PC-9 (cell line): Measurements from ENCODE around the gene CACNA1G. TPM values are rescaled to one million over a fixed set of nuclear protein-coding genes. Genes with fewer than 3 reads are reported as not detected.
A peak's percentile ranks its signal among the peaks of the same experiment; 100 is the strongest.

Experiments used
- BruUV-seq: library from RNA; stranded (reverse); fragments of 400-500 nt; replicated peaks from 2 replicates; lab custom pipeline; 2021; lab: Mats Ljungman, UMichigan
- CTCF ChIA-PET: fragments of 300-600 bp; sonication (Branson Sonifier 250); formaldehyde crosslinking; loops from one replicate; lab custom pipeline; 2022; ENCODE audit warnings: antibody characterized with exemption; lab: Charles Lee
- POLR2A ChIA-PET: fragments of 300-600 bp; sonication (Branson Sonifier 250); formaldehyde crosslinking; loops from one replicate; lab custom pipeline; 2022; ENCODE audit warnings: antibody characterized with exemption; ENCODE audit not compliant: unreplicated experiment; lab: Charles Lee
- DNase-seq, 2 experiments: peaks; one replicate each; pipeline versions ENCODE4 v3.0.0 to v3.0.0-alpha.2; 2015 to 2022; ENCODE audit warnings: mixed read lengths in 1 of 2
- H2AFZ ChIP-seq: fragments of 200-600 bp; sonication (generic); 2 replicates; pipeline ENCODE4 v1.8.1; 2017; ENCODE audit warnings: antibody characterized with exemption
- H3F3A ChIP-seq: fragments of 200-600 bp; sonication (generic); 2 replicates; pipeline ENCODE4 v1.8.1; 2017; ENCODE audit warnings: antibody characterized with exemption, mild to moderate bottlenecking, low read depth; ENCODE audit not compliant: insufficient read depth
- H3K27ac ChIP-seq: fragments of 200-600 bp; sonication (generic); 2 replicates; pipeline ENCODE4 v1.6.1; 2016; ENCODE audit warnings: mixed run types
- H3K27me3 ChIP-seq: fragments of 200-600 bp; sonication (generic); 2 replicates; pipeline ENCODE4 v1.6.1; 2016; ENCODE audit warnings: low read depth, mixed run types; ENCODE audit not compliant: insufficient read depth
- H3K36me3 ChIP-seq: fragments of 200-600 bp; sonication (generic); 2 replicates; pipeline ENCODE4 v1.6.1; 2016; ENCODE audit warnings: low read depth, mixed run types
- H3K4me1 ChIP-seq: fragments of 200-600 bp; sonication (generic); replicated peaks from 2 replicates; pipeline ENCODE4 v1.6.1; 2016; ENCODE audit warnings: mixed run types; ENCODE audit not compliant: insufficient read depth
- H3K4me2 ChIP-seq: fragments of 200-600 bp; sonication (generic); 2 replicates; pipeline ENCODE4 v1.6.1; 2017; ENCODE audit warnings: mixed run types
- H3K4me3 ChIP-seq: fragments of 200-600 bp; sonication (generic); 2 replicates; pipeline ENCODE4 v1.6.1; 2016; ENCODE audit warnings: mixed run types
- H3K79me2 ChIP-seq: fragments of 200-600 bp; sonication (generic); 2 replicates; pipeline ENCODE4 v1.6.1; 2017; ENCODE audit warnings: low read depth, mixed run types
- H3K9me2 ChIP-seq: fragments of 200-600 bp; sonication (generic); 2 replicates; pipeline ENCODE4 v1.8.1; 2017; ENCODE audit warnings: mild to moderate bottlenecking; ENCODE audit not compliant: insufficient read depth
- H3K9me3 ChIP-seq: fragments of 200-600 bp; sonication (generic); 2 replicates; pipeline ENCODE4 v1.8.1; 2016; ENCODE audit warnings: low read depth; ENCODE audit not compliant: insufficient read depth
- H4K20me1 ChIP-seq: fragments of 200-600 bp; sonication (generic); 2 replicates; pipeline ENCODE4 v1.8.1; 2017; ENCODE audit not compliant: insufficient read depth
- CTCF ChIP-seq: fragments of 200-600 bp; sonication (generic); conservative IDR thresholded peaks from 2 replicates; pipeline ENCODE4 v1.6.1; 2017; ENCODE audit warnings: mixed run types, antibody characterized with exemption, mild to moderate bottlenecking, moderate library complexity
- EZH2 ChIP-seq: fragments of 200-600 bp; sonication (generic); IDR thresholded peaks from 2 replicates; pipeline ENCODE4 v1.8.0; 2017; ENCODE audit warnings: antibody characterized with exemption, low read depth
- intact Hi-C: fragments of 100-400 bp; cut with micrococcal nuclease; formaldehyde crosslinking; loops from one replicate; pipeline ENCODE4 v1.10.0; 2022; ENCODE audit not compliant: unreplicated experiment
- total RNA-seq: library from RNA; stranded (reverse); gene quantifications from 2 replicates; pipeline ENCODE4 v1.2.3, GENCODE V29; 2021

The CACNA1G gene
- total RNA-seq, 1 experiment from 2014 or later = 0.46 TPM

GRCh38 chr17:50538549-50539410 lies 21.7 kb upstream of the CACNA1G start:
- CTCF ChIA-PET = no interaction called here
- H3K4me1 ChIP-seq = peaks cover 23% of the 10 kb centered on the region
- peaks cover 18% of the 10 kb centered on the region for H3K79me2 ChIP-seq

GRCh38 chr17:50539762-50540559 lies 20.6 kb upstream of the CACNA1G start:
- Histone ChIP-seq H3K27ac (no peak overlapping the region), H3K79me2 (peaks cover 12% of the 10 kb centered on the region), H3K4me2 (no peak overlapping the region), H2AFZ (no peak overlapping the region), H4K20me1 (no peaks in the 10 kb centered on the region; the same call in none of the 2 replicates), H3K27me3 (no peaks in the 10 kb centered on the region), H3K9me2 (no peaks in the 10 kb centered on the region), H3K4me3 (no peak overlapping the region), H3K9me3 (no peaks in the 10 kb centered on the region), H3K36me3 (peaks cover 4% of the 10 kb centered on the region; the same call in 1 of the 2 replicates), H3F3A (peaks cover 24% of the 10 kb centered on the region; the same call in 1 of the 2 replicates), H3K4me1 (peaks cover 12% of the 10 kb centered on the region)
- peak in 1 of 2 experiments; percentile 53 for DNase-seq
- ChIA-PET POLR2A (no interaction called here), CTCF (no interaction called here)
- BruUV-seq = no TSS peak
- intact Hi-C loops = loop anchor here (10.0 kb wide), 1 partner anchor 415 kb away; no protein-coding TSS in a partner anchor
- TF ChIP-seq CTCF (no peak), EZH2 (no peak)

More at GRCh38 chr17:50538549-50539410, 21.7 kb upstream of the CACNA1G start:
- BruUV-seq = no TSS peak
- Histone ChIP-seq H2AFZ (no peak overlapping the region), H4K20me1 (no peaks in the 10 kb centered on the region; the same call in none of the 2 replicates), H3K27me3 (no peaks in the 10 kb centered on the region), H3K4me3 (no peak overlapping the region), H3K4me2 (no peak overlapping the region), H3K27ac (no peak overlapping the region), H3K9me2 (no peaks in the 10 kb centered on the region), H3F3A (peaks cover 28% of the 10 kb centered on the region), H3K36me3 (peaks cover 4% of the 10 kb centered on the region; the same call in 1 of the 2 replicates), H3K9me3 (no peaks in the 10 kb centered on the region)
- POLR2A ChIA-PET = no interaction called here
- no peak for TF ChIP-seq EZH2
- no peak for TF ChIP-seq CTCF
- intact Hi-C loops = no loop called here
- DNase-seq = no peak
